Mucosa of stomach (tissue), 1 donor: ENCODE data around the gene OR11G2.
"Not testable (repeated sequence)": the region's sequence is repeated elsewhere in the genome, so short reads cannot be mapped to it uniquely, and the experiment has no call there.

ENCODE experiments used
- H3K27me3 ChIP-seq: one replicate; pipeline ENCODE4 v1.7.0; 2013; ENCODE audit warnings: mild to moderate bottlenecking, low read length; ENCODE audit not compliant: control insufficient read depth, insufficient read depth
- H3K36me3 ChIP-seq: one replicate; pipeline ENCODE4 v1.7.0; 2013; ENCODE audit warnings: low read length; ENCODE audit not compliant: control insufficient read depth, insufficient read depth
- H3K4me1 ChIP-seq: one replicate; pipeline ENCODE4 v1.7.0; 2013; ENCODE audit warnings: mild to moderate bottlenecking, low read length; ENCODE audit not compliant: control insufficient read depth, insufficient read depth
- H3K4me3 ChIP-seq: one replicate; pipeline ENCODE4 v1.7.0; 2013; ENCODE audit warnings: low read length
- H3K9ac ChIP-seq: one replicate; pipeline ENCODE4 v1.7.0; 2013; ENCODE audit warnings: mild to moderate bottlenecking, low read length, moderate library complexity
- H3K9me3 ChIP-seq: one replicate; pipeline ENCODE4 v1.7.0; 2013; ENCODE audit warnings: mild to moderate bottlenecking, low read length, moderate library complexity; ENCODE audit not compliant: control insufficient read depth
- donor health status: Pancreatic carcinoma.

OR11G2 gene

DNA sequence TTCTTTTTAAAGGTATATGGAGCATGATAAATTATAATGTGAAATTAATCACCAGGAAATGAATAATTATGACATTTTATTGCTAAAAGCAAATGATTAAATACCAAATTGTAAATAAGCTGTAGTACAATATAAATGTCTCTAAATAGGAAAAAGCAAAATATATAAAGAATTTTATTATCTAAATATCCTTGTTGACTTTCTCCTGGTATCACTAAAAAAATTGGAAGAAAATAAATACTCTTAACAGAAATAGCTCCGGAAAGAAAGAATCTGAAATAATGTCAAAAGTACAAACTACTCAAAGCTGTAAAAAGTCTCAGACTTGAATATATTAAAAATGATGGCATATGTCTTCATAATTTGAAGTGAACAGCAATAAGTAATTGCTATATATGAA is 38.0 kb downstream of the OR11G2 start, which contains the start of gene OR11H7:
Gene OR11H7 (plus strand): TSS at position 301 of the 400 bp plus-strand sequence.
- Histone ChIP-seq H3K36me3 (no peaks in the 10 kb centered on the region), H3K9me3 (no peaks in the 10 kb centered on the region), H3K4me3 (no peak within 1 kb of the TSS), H3K27me3 (no peaks in the 10 kb centered on the region), H3K9ac (no peak within 1 kb of the TSS), H3K4me1 (no peaks in the 10 kb centered on the region)

DNA sequence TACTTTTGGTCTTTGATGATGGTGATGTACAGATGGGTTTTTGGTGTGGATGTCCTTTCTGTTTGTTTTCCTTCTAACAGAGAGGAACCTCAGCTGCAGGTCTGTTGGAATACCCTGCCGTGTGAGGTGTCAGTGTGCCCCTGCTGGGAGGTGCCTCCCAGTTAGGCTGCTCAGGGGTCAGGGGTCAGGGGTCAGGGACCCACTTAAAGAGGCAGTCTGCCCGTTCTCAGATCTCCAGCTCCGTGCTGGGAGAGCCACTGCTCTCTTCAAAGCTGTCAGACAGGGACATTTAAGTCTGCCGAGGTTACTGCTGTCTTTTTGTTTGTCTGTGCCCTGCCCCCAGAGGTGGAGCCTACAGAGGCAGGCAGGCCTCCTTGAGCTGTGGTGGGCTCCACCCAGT is 44.7 kb downstream of the OR11G2 start:
- not testable (repeated sequence) for H3K9ac ChIP-seq, H3K27me3 ChIP-seq

DNA sequence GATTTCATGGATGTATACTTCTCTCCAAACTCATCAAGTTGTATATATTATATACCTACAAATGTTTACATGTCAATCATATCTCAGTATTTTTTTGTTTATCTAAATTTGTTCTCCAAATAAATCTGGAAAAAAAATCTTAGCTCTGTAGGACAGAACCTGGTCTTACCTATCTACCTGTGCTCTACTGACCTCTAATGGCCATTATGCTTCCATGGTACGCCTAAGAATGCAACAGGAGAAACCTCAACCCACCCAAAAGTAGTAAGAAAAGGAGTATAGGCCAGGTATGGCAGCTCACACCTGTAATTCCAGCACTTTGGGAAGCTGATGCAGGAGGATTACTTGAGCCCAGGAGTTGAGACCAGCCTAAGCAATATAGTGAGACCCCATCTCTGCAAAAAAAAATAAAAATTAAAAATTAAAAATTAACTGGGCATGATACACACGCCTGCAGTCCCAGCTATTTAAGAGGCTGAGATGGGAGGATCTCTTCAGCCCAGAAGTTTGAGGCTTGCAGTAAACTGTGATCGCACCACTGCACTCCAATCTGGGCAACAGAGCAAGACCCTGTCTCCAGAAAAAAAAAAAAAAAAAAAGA is 57.0 kb downstream of the OR11G2 start:
- Histone ChIP-seq H3K9ac (no peak overlapping the region), H3K36me3 (no peaks in the 10 kb centered on the region), H3K4me3 (no peak overlapping the region)

More for the DNA sequence above, 44.7 kb downstream of the OR11G2 start:
- H3K36me3 ChIP-seq, H3K4me1 ChIP-seq, H3K9me3 ChIP-seq, H3K4me3 ChIP-seq: not testable (repeated sequence)

More for the DNA sequence above, 57.0 kb downstream of the OR11G2 start:
- H3K9me3 ChIP-seq, result no peaks in the 10 kb centered on the region
- H3K4me1 ChIP-seq, result no peaks in the 10 kb centered on the region
- no peaks in the 10 kb centered on the region for H3K27me3 ChIP-seq
